Activated CD8-positive, alpha-beta memory T cell treated with anti-CD3 and anti-CD28 coated beads for 36 hours (primary cell): ENCODE measurements around the gene TAF1B. TPM values are rescaled to one million over a fixed set of nuclear protein-coding genes. Genes with fewer than 3 reads are reported as not detected.

ENCODE experiments used
- CTCF ChIA-PET: fragments of 350-600 bp; sonication (Branson Sonifier 250); formaldehyde crosslinking; loops from one replicate; lab custom pipeline; 2021; ENCODE audit warnings: antibody characterized with exemption; lab: Charles Lee
- POLR2A ChIA-PET: fragments of 350-600 bp; sonication (Branson Sonifier 250); formaldehyde crosslinking; loops from one replicate; lab custom pipeline; 2021; ENCODE audit warnings: antibody characterized with exemption; lab: Charles Lee
- total RNA-seq, 2 experiments: library from RNA; stranded (reverse); gene quantifications; one replicate each; pipeline ENCODE4 v1.2.3, GENCODE V29; 2021

The TAF1B gene
- total RNA-seq, 2 experiments from 2014 or later: 23.5 to 24.2 TPM

- POLR2A ChIA-PET: no interaction called here
Observed at GRCh38 chr2:9970200-9971044, 127.1 kb downstream of the TAF1B start.

GRCh38 chr2:9971105-9971818, 128.0 kb downstream of the TAF1B start:
- ChIA-PET POLR2A (no interaction called here), CTCF (interaction anchor here (1.4 to 1.6 kb wide), 2 partner anchors 13 to 172 kb away, joined by 6 read pairs; no protein-coding TSS in a partner anchor)

More at GRCh38 chr2:9970200-9971044, 127.1 kb downstream of the TAF1B start:
- CTCF ChIA-PET: interaction anchor here (0.7 to 0.8 kb wide), 3 partner anchors 9 to 862 kb away, joined by 3 to 4 read pairs (median 4); no protein-coding TSS in a partner anchor

- POLR2A ChIA-PET: no interaction called here
- CTCF ChIA-PET: interaction anchor here (1.4 to 1.6 kb wide), 2 partner anchors 12 to 172 kb away, joined by 6 read pairs; no protein-coding TSS in a partner anchor
Observed at GRCh38 chr2:9971890-9972289, 128.6 kb downstream of the TAF1B start.

GRCh38 chr2:9972621-9973479, 129.6 kb downstream of the TAF1B start:
- CTCF ChIA-PET: interaction anchor here (1.4 to 1.6 kb wide), 2 partner anchors 11 to 173 kb away, joined by 6 read pairs; no protein-coding TSS in a partner anchor
- POLR2A ChIA-PET: no interaction called here

- ChIA-PET CTCF (no interaction called here), POLR2A (no interaction called here)
Observed at GRCh38 chr2:9973690-9974089, 130.4 kb downstream of the TAF1B start.

GRCh38 chr2:9974343-9974742, 131.1 kb downstream of the TAF1B start:
- ChIA-PET POLR2A (no interaction called here), CTCF (interaction anchor here (2.0 kb wide), 1 partner anchor 160 kb away, joined by 6 read pairs; no protein-coding TSS in a partner anchor)

GRCh38 chr2:9975328-9975727, 132.1 kb downstream of the TAF1B start:
- ChIA-PET POLR2A (no interaction called here), CTCF (interaction anchor here (0.7 to 2.0 kb wide), 3 partner anchors 9 to 161 kb away, joined by 4 to 8 read pairs (median 6); no protein-coding TSS in a partner anchor)

GRCh38 chr2:9975805-9976447, 132.7 kb downstream of the TAF1B start:
- POLR2A ChIA-PET: no interaction called here

GRCh38 chr2:9979977-9980376, 136.7 kb downstream of the TAF1B start:
- POLR2A ChIA-PET: interaction anchor here (0.7 kb wide), 1 partner anchor 674 kb away, joined by 5 read pairs; no protein-coding TSS in a partner anchor
- CTCF ChIA-PET: interaction anchor here (1.0 kb wide), 1 partner anchor 10 kb away, joined by 3 read pairs; no protein-coding TSS in a partner anchor

More at GRCh38 chr2:9975805-9976447, 132.7 kb downstream of the TAF1B start:
- CTCF ChIA-PET: interaction anchor here (1.4 to 2.0 kb wide), 2 partner anchors 9 to 162 kb away, joined by 6 to 8 read pairs; no protein-coding TSS in a partner anchor

- ChIA-PET CTCF (no interaction called here), POLR2A (no interaction called here)
Observed at GRCh38 chr2:9980520-9980919, 137.2 kb downstream of the TAF1B start.

GRCh38 chr2:9981655-9982054, 138.4 kb downstream of the TAF1B start:
- ChIA-PET POLR2A (no interaction called here), CTCF (no interaction called here)

- ChIA-PET POLR2A (no interaction called here), CTCF (interaction anchor here (0.9 to 3.9 kb wide), 2 partner anchors 65 to 89 kb away, joined by 3 to 42 read pairs; no protein-coding TSS in a partner anchor)
Observed at GRCh38 chr2:9982248-9982647, 139.0 kb downstream of the TAF1B start.

GRCh38 chr2:9982891-9983290, 139.6 kb downstream of the TAF1B start:
- POLR2A ChIA-PET: no interaction called here
- CTCF ChIA-PET: interaction anchor here (0.9 to 3.9 kb wide), 2 partner anchors 64 to 89 kb away, joined by 3 to 42 read pairs; no protein-coding TSS in a partner anchor

- POLR2A ChIA-PET: interaction anchor here (1.4 kb wide), 1 partner anchor 63 kb away, joined by 3 read pairs; no protein-coding TSS in a partner anchor
Observed at GRCh38 chr2:9983401-9984216, 140.3 kb downstream of the TAF1B start.

More at GRCh38 chr2:9983401-9984216, 140.3 kb downstream of the TAF1B start:
- CTCF ChIA-PET: interaction anchor here (0.8 to 3.9 kb wide), 20 partner anchors 8 to 184 kb away, joined by 3 to 42 read pairs (median 4); partner anchors contain the start of gene KLF11
